ENCODE results near the gene EPB41L4A. TPM values are rescaled to one million over a fixed set of nuclear protein-coding genes. Genes with fewer than 3 reads are reported as not detected.

EPB41L4A gene
- polyA plus RNA-seq, 1 donor from 2014 or later = 7.4 TPM

- H3K9me3 ChIP-seq (ENCODE audit: low read length) = no peaks in the 10 kb centered on the region
- H3K27ac ChIP-seq (ENCODE audit: low read length) = no peak overlapping the region
- no peak overlapping the region for H2AFZ ChIP-seq (ENCODE audit: low read depth, low read length)
- no peak overlapping the region for H3K4me3 ChIP-seq (ENCODE audit: low read length)
- no peaks in the 10 kb centered on the region for H3F3A ChIP-seq (ENCODE audit: insufficient read depth, low read length, poor library complexity, severe bottlenecking)
- H3K4me2 ChIP-seq (ENCODE audit: low read length) = no peak overlapping the region
- no peaks in the 10 kb centered on the region for H3K9me2 ChIP-seq (ENCODE audit: insufficient read depth, low read length)
- H4K20me1 ChIP-seq (ENCODE audit: insufficient read depth) = no peaks in the 10 kb centered on the region
- H3K27me3 ChIP-seq (ENCODE audit: insufficient read depth, low read depth, low read length) = no peaks in the 10 kb centered on the region
- no peaks in the 10 kb centered on the region for H3K79me2 ChIP-seq (replicated peaks; ENCODE audit: insufficient read depth, low read length)
- no peak for TF ChIP-seq POLR2AphosphoS5 (IDR thresholded peaks at IDR 0.05)
- TF ChIP-seq EP300 (conservative IDR thresholded peaks at IDR 0.05; ENCODE audit: poor library complexity, severe bottlenecking) = no peak
- no peak for TF ChIP-seq SMC3 (conservative IDR thresholded peaks at IDR 0.05; ENCODE audit: poor library complexity)
- TF ChIP-seq, protein P1, sequence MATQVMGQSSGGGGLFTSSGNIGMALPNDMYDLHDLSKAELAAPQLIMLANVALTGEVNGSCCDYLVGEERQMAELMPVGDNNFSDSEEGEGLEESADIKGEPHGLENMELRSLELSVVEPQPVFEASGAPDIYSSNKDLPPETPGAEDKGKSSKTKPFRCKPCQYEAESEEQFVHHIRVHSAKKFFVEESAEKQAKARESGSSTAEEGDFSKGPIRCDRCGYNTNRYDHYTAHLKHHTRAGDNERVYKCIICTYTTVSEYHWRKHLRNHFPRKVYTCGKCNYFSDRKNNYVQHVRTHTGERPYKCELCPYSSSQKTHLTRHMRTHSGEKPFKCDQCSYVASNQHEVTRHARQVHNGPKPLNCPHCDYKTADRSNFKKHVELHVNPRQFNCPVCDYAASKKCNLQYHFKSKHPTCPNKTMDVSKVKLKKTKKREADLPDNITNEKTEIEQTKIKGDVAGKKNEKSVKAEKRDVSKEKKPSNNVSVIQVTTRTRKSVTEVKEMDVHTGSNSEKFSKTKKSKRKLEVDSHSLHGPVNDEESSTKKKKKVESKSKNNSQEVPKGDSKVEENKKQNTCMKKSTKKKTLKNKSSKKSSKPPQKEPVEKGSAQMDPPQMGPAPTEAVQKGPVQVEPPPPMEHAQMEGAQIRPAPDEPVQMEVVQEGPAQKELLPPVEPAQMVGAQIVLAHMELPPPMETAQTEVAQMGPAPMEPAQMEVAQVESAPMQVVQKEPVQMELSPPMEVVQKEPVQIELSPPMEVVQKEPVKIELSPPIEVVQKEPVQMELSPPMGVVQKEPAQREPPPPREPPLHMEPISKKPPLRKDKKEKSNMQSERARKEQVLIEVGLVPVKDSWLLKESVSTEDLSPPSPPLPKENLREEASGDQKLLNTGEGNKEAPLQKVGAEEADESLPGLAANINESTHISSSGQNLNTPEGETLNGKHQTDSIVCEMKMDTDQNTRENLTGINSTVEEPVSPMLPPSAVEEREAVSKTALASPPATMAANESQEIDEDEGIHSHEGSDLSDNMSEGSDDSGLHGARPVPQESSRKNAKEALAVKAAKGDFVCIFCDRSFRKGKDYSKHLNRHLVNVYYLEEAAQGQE (IDR thresholded peaks at IDR 0.05; ENCODE audit: borderline replicate concordance) = no peak
- no peak for TF ChIP-seq EZH2 (IDR thresholded peaks at IDR 0.05; ENCODE audit: borderline replicate concordance, insufficient read depth, low read length, poor library complexity, severe bottlenecking)
- TF ChIP-seq, protein P2, sequence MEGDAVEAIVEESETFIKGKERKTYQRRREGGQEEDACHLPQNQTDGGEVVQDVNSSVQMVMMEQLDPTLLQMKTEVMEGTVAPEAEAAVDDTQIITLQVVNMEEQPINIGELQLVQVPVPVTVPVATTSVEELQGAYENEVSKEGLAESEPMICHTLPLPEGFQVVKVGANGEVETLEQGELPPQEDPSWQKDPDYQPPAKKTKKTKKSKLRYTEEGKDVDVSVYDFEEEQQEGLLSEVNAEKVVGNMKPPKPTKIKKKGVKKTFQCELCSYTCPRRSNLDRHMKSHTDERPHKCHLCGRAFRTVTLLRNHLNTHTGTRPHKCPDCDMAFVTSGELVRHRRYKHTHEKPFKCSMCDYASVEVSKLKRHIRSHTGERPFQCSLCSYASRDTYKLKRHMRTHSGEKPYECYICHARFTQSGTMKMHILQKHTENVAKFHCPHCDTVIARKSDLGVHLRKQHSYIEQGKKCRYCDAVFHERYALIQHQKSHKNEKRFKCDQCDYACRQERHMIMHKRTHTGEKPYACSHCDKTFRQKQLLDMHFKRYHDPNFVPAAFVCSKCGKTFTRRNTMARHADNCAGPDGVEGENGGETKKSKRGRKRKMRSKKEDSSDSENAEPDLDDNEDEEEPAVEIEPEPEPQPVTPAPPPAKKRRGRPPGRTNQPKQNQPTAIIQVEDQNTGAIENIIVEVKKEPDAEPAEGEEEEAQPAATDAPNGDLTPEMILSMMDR (IDR thresholded peaks at IDR 0.05; ENCODE audit: poor library complexity, severe bottlenecking) = no peak
- TF ChIP-seq MXI1 (conservative IDR thresholded peaks at IDR 0.05; ENCODE audit: poor library complexity, severe bottlenecking) = no peak
- TF ChIP-seq RAD21 (conservative IDR thresholded peaks at IDR 0.05) = no peak
- no peak for TF ChIP-seq TAF1 (IDR thresholded peaks at IDR 0.05; ENCODE audit: low read depth)
- H3K36me3 ChIP-seq (ENCODE audit: insufficient read depth, low read length) = no peaks in the 10 kb centered on the region
- H3K9ac ChIP-seq (ENCODE audit: low read length) = no peak overlapping the region
Measured at GRCh38 chr5:112386766-112387165, 32.3 kb downstream of the EPB41L4A start.

DNA sequence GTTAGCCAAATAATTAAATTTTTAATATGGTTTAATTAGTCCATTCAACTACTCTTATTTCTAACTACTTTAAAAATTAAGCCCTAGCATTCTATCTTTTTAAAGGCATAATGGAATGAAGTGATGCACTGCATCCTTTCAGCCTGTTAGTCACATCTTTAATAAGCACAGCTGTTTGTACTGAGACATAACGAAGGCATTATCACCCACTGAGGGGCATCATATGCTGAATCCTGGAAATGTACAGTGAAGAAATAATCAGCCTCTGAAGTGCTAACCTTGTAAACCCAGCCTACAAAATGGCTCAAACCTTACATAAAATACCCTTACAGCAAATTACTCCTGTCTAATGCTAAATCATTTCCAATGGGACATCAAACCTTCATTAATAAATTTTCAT, 33.1 kb downstream of the EPB41L4A start:
- Histone ChIP-seq H3K9ac (ENCODE audit: low read length) (no peak overlapping the region), H3K79me2 (replicated peaks; ENCODE audit: insufficient read depth, low read length) (no peaks in the 10 kb centered on the region), H3K27ac (ENCODE audit: low read length) (no peak overlapping the region), H4K20me1 (ENCODE audit: insufficient read depth) (no peaks in the 10 kb centered on the region), H3K36me3 (ENCODE audit: insufficient read depth, low read length) (no peaks in the 10 kb centered on the region), H3K4me3 (ENCODE audit: low read length) (no peak overlapping the region), H3K27me3 (ENCODE audit: insufficient read depth, low read depth, low read length) (no peaks in the 10 kb centered on the region), H3K9me2 (ENCODE audit: insufficient read depth, low read length) (no peaks in the 10 kb centered on the region), H3F3A (ENCODE audit: insufficient read depth, low read length, poor library complexity, severe bottlenecking) (no peaks in the 10 kb centered on the region), H3K4me2 (ENCODE audit: low read length) (no peak overlapping the region), H3K9me3 (ENCODE audit: low read length) (no peaks in the 10 kb centered on the region), H2AFZ (ENCODE audit: low read depth, low read length) (no peak overlapping the region)
- TF ChIP-seq, protein P1 (IDR thresholded peaks at IDR 0.05; ENCODE audit: borderline replicate concordance) = no peak
- no peak for TF ChIP-seq RAD21 (conservative IDR thresholded peaks at IDR 0.05)

All from neural cell (in vitro differentiated cells).